Raji (cell line): ENCODE data around the gene KYNU.

Source experiments
- POLR2A ChIP-seq: IDR thresholded peaks from 2 replicates; pipeline ENCODE4 v1.6.1; 2011; ENCODE audit warnings: low read depth, low read length, control low read depth; ENCODE audit not compliant: insufficient read depth

KYNU gene

GRCh38 chr2:142940606-142941223 is 63.3 kb downstream of the KYNU start:
- no peak for TF ChIP-seq POLR2A

DNA sequence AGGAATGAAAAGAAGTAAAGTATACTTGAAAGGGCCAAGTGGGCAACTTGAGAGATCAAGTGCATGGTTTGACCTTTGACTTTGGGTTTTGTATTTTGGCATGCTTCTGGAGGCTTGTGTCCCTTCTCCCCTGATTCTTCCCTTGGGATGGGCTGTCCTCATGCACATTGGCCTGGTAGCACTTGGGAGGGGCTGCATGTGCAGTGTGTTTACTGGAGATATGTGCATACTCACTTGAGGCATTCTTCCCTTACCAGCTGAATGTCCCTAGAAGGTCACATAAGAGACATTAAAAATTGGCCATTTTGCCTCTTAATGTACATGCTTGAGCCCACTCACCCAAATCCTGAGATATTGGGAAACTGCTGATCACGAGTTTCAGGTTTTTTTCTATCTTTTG is 65.2 kb downstream of the KYNU start:
- TF ChIP-seq POLR2A: no peak

DNA sequence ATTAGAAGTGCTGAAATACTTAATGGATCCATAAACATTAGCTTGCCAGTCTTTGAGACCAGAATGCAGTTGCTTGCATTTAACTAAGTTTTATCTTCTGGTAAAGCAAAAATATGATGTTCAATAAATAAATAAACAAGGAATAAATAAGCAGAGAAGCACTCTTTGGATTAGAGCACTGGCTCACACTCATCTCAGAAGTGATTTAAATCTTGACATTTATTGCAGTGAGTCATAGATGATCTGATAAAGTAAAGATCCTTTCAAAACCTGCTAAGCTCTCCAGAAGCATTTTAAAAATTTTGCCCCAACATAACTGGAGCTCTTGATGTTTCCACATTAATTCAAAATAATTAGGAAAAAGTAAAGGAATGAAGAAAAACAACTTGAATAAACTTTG is 66.8 kb downstream of the KYNU start:
- no peak for TF ChIP-seq POLR2A

- TF ChIP-seq POLR2A: no peak
Observed at GRCh38 chr2:142944721-142945120, 67.3 kb downstream of the KYNU start.

DNA sequence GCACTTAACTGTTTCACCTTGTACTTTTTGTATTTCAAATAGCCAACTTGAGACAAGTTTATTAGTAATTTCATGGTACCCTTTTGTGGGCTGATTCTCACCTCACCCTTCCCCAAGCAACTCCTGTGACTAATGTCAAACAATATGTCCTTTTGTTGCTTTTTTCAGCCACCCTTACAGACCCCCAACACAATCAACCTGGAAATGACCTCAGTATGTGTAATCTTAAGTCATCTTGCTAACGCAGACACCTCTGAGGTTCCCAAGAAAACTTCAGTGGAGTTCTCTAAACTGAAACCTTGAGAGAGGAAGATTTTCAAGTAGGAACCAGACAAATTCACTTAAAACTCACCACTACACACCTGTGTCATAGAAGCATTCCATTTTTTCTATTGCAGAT is 69.5 kb downstream of the KYNU start:
- no peak for TF ChIP-seq POLR2A

DNA sequence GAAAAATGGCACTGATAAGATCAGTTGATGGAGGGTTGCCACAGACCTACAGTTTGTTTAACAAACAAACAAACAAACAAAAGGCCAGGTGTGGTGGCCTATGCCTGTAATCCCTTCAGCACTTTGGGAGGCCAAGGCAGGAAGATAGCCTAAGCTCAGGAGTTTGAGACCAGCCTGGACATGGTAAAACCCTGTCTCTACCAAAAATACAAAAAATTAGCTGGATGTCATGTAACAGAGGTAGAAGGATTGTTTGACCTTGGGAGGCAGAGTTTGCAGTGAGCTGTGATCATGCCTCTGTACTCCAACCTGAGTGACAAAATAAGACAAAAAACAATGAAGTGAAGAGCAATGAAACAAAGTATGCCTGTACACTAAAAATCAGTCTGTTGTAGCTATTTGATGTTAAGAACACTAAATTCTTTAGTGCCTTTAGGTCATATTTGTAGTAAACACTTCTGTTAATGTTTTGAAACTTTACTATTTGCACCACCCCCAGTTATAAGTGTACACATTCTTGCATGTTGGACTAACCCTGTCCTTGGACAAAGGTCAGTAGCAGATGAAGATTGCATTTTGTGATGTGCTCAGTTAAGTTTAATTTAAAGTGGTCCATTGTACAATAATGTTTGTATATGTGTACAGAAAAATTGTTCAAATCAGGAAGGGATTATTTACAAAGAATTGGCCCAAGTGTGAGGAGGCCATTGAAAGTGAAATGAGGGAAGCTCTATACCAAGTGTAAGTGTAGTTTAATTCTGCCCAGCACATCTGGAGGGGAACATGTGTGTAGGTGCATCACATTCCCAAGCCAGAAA is 73.9 kb downstream of the KYNU start:
- TF ChIP-seq POLR2A: no peak

- no peak for TF ChIP-seq POLR2A
Observed at GRCh38 chr2:142952018-142952417, 74.6 kb downstream of the KYNU start.

DNA sequence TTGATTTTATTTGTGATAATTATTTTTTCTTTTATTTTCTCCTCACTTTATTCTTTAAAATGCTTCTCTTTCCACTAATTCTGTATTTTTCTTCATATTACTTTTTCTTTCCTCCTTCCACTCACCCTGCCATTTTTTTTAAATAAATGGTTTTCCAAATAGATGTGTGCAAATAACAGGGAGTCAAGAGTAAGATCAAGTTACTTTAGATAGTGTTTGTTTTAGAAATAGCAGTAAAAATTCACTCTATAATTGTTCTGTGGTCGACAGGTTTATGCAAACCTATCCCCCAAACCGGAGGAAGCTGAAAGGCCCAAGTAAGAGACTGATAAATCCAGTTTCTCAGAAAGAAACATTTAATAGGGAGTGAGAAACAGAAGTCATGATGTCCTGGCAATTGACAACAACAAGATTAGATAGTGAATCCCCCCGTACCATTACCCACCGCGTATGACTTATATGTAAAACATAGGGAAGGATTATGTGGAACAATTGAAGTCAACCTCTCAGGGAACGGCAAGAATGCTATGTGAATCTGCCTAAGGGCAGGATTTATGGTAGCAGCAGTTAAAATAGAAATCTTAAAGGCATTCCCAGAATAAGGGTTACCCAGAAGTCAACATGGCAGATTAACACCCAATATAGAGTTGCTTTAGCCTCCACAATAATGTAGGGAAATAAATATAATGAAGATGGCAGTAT is 75.5 kb downstream of the KYNU start:
- TF ChIP-seq POLR2A: no peak

DNA sequence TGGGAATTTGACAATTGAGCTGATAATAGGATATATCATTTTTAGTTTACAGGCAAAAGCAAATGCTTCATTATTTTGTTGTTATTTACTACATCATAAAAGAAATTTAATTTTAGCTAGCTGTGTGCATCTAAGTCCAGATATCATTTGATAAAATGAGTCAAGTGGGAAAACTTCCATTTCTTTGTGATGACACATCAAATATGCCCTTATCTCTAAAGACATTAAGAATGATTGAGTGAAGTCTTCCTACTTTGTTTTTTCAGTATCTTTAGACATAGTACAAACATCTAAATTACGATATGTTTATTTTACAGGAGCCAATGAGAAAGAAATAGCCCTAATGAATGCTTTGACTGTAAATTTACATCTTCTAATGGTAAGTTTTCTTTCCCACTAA is 77.0 kb downstream of the KYNU start:
- TF ChIP-seq POLR2A: no peak

GRCh38 chr2:142957144-142957543 is 79.7 kb downstream of the KYNU start:
- no peak for TF ChIP-seq POLR2A

GRCh38 chr2:142961202-142961601 is 83.7 kb downstream of the KYNU start:
- no peak for TF ChIP-seq POLR2A

- no peak for TF ChIP-seq POLR2A
Observed at GRCh38 chr2:142965443-142965842, 88.0 kb downstream of the KYNU start.

- TF ChIP-seq POLR2A: no peak
Observed at GRCh38 chr2:142966284-142966683, 88.8 kb downstream of the KYNU start.

DNA sequence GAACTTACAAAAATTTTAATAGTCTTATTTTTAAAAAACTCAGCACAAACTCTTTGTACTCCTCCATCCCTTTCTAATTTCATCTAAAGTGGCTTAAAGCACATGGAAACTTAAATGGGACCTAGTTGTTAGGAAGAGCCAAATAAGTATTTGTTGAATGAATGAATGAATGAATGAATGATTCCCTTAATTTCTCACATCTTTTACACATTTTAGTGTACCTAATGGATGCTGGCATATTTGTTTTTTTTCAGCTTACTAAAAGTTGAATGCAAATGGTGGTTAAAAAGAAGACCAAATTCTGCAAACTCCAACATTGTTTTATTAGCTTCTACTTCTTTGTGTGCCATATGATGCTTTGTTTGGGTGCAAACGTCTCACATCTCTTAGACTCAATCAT is 89.6 kb downstream of the KYNU start:
- no peak for TF ChIP-seq POLR2A

DNA sequence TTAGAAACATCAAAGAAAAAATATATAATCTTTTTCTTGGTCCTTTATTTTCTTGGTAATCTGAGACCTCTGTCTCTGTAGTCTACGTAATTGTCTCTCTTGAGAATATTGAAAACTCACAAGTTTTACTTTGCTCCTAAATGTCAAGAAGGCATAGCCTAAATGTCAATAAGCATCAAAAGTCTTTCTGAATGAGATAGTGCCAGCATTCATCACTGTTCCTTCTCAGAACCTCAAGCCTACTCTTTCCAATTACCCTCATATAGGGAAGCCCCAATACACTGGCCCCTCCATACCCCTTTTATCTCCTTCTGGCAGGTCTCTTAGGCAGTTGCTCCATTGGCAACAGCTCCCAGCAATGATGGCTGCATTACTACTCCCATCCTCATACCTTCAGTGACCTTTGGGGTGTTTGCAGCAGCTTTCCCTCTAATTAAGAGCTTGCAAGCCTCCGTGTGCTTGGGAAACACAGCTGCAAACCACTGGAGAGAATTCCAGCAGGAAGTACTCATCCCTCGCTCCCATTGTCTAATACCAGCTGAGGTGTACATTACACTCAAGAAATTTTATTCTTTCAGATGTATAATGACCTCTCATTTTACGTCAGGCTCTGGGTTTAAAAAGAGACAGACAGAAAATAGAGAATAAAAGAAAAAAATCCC is 95.8 kb downstream of the KYNU start:
- no peak for TF ChIP-seq POLR2A
